A673 (cell line): ENCODE results near the gene PEX7.

ENCODE experiments used
- CTCF ChIP-seq: fragments of 300-800, 200-600 bp; sonication (generic); conservative IDR thresholded peaks from 2 replicates; pipeline ENCODE4 v1.5.1; 2017; ENCODE audit warnings: low read depth, mild to moderate bottlenecking, antibody characterized with exemption, low read length, moderate library complexity, mixed read lengths
- EZH2 ChIP-seq: fragments of 200-600 bp; sonication (generic); IDR thresholded peaks from 2 replicates; pipeline ENCODE4 v1.6.1; 2017; ENCODE audit warnings: borderline replicate concordance, low read depth, mild to moderate bottlenecking, mixed read lengths, antibody characterized with exemption, low read length; ENCODE audit not compliant: poor library complexity, severe bottlenecking

- TF ChIP-seq CTCF (no peak), EZH2 (no peak)
Observed at GRCh38 chr6:136859430-136859829, 37.0 kb downstream of the PEX7 start.
